Upper lobe of left lung (tissue), 6 donors: ENCODE results near the gene SPTBN5. TPM values are rescaled to one million over a fixed set of nuclear protein-coding genes. Genes with fewer than 3 reads are reported as not detected.

Experiments
- ATAC-seq, 2 donors: fragments of 200-7000 bp; cut with Tn5 transposase; one replicate each; pipeline ENCODE4 v1.9.1; 2022; ENCODE audit warnings: mild to moderate bottlenecking in 2 of 2, moderate library complexity in 2 of 2; ENCODE audit not compliant: low FRiP score in 2 of 2
- DNase-seq, 2 donors: peaks; one replicate each; pipeline ENCODE4 v3.0.0-alpha.2; 2019 to 2020
- H3K27ac ChIP-seq, 4 donors: fragments of 200-600 bp; sonication (generic); one replicate each; pipeline ENCODE4 v1.5.1; 2016 to 2019
- H3K27me3 ChIP-seq, 4 donors: fragments of 200-600 bp; sonication (generic); one replicate each; pipeline ENCODE4 v1.5.1; 2017 to 2019
- H3K36me3 ChIP-seq, 4 donors: fragments of 200-600 bp; sonication (generic); one replicate each; pipeline ENCODE4 v1.5.1; 2016 to 2019
- H3K4me1 ChIP-seq, 4 donors: fragments of 200-600 bp; sonication (generic); one replicate each; pipeline ENCODE4 v1.5.1; 2018 to 2019
- H3K4me3 ChIP-seq, 4 donors: fragments of 200-600 bp; sonication (generic); one replicate each; pipeline ENCODE4 v1.5.1; 2017 to 2019; ENCODE audit warnings: mild to moderate bottlenecking in 2 of 4, moderate library complexity in 1 of 4
- H3K9me3 ChIP-seq, 4 donors: fragments of 200-600 bp; sonication (generic); one replicate each; pipeline ENCODE4 v1.5.1; 2018 to 2019
- CTCF ChIP-seq, 6 experiments: fragments of 450-650 bp in 4 of 6; fragments of 200-600 bp in 2 of 6; sonication (generic) in 2 of 6; IDR thresholded peaks; one replicate each; pipeline ENCODE4 v1.5.1; 2016 to 2019; ENCODE audit warnings: antibody characterized with exemption in 6 of 6
- EP300 ChIP-seq, 4 donors: sonication (generic); formaldehyde crosslinking; IDR thresholded peaks; one replicate each; pipeline ENCODE4 v1.5.1; 2017; ENCODE audit warnings: antibody characterized with exemption in 4 of 4, control low read depth in 2 of 4
- POLR2A ChIP-seq, 4 donors: fragments of 450-650 bp; IDR thresholded peaks; one replicate each; pipeline ENCODE4 v1.5.1; 2016 to 2017; ENCODE audit warnings: antibody characterized with exemption in 4 of 4, mild to moderate bottlenecking in 2 of 4
- POLR2AphosphoS5 ChIP-seq, 2 donors: sonication (generic); formaldehyde crosslinking; IDR thresholded peaks; one replicate each; pipeline ENCODE4 v1.5.1; 2017; ENCODE audit warnings: antibody characterized with exemption in 2 of 2
- WGBS, 2 donors: methylation state at CpG; one replicate each; pipeline ENCODE4 v1.1.5; 2017 to 2018; 5-methylcytosine and 5-hydroxymethylcytosine counted together
- total RNA-seq, 6 donors: library from RNA; depleted of rRNA in 4 of 6; stranded (reverse); fragments of >200 nt in 4 of 6; gene quantifications; one replicate each; pipeline versions ENCODE4 v1.1.0 to v1.2.1, GENCODE V29; 2016 to 2021
- donor health status: DM: no; HTN: no; CAD: no; lungs with moderate emphysema.
- donor health status: DM: no; HTN: yes; CAD: no; lungs with severe emphysema.

SPTBN5 gene
- total RNA-seq, 6 donors from 2014 or later: 0.20 to 9.4 (median 2.0) TPM

- no peaks in the 10 kb centered on the region for H3K9me3 ChIP-seq
These were observed 27.8 kb upstream of the SPTBN5 start for GRCh38 chr15:41921639-41922038.

GRCh38 chr15:41921167-41921566 lies 27.3 kb upstream of the SPTBN5 start:
- ATAC-seq (no peak), DNase-seq (no peak)
- Histone ChIP-seq H3K36me3 (peaks cover 0 to 30% (median 12%) of the 10 kb centered on the region in 4 donors), H3K9me3 (no peaks in the 10 kb centered on the region), H3K4me1 (peaks cover 32 to 64% (median 38%) of the 10 kb centered on the region in 4 donors), H3K27ac (peak overlapping the region in 2 of 4 donors; percentile 2 to 36), H3K27me3 (no peaks in the 10 kb centered on the region), H3K4me3 (no peak overlapping the region)
- WGBS, 2 donors: 70 to 81% methylated on average over 7 to 9 of the region's 9 CpGs
- no peak for TF ChIP-seq POLR2AphosphoS5 (IDR thresholded peaks at IDR 0.05)
- no peak for TF ChIP-seq CTCF (IDR thresholded peaks at IDR 0.05)
- no peak for TF ChIP-seq EP300 (IDR thresholded peaks at IDR 0.05)
- no peak for TF ChIP-seq POLR2A (IDR thresholded peaks at IDR 0.05)

More at GRCh38 chr15:41921639-41922038, 27.8 kb upstream of the SPTBN5 start:
- TF ChIP-seq POLR2A (IDR thresholded peaks at IDR 0.05) (no peak), EP300 (IDR thresholded peaks at IDR 0.05) (no peak), POLR2AphosphoS5 (IDR thresholded peaks at IDR 0.05) (no peak), CTCF (IDR thresholded peaks at IDR 0.05) (no peak)
- Histone ChIP-seq H3K27me3 (no peaks in the 10 kb centered on the region), H3K4me3 (no peak overlapping the region), H3K27ac (peak overlapping the region in 2 of 4 donors; percentile 2 to 36), H3K36me3 (peaks cover 0 to 28% (median 12%) of the 10 kb centered on the region in 4 donors), H3K4me1 (peaks cover 37 to 64% (median 38%) of the 10 kb centered on the region in 4 donors)
- WGBS, 2 donors: 74 to 77% methylated on average over 5 of the region's 5 CpGs
- no peak for DNase-seq
- ATAC-seq: no peak

- Histone ChIP-seq H3K27ac (peak overlapping the region in 1 of 4 donors; percentile 46), H3K36me3 (peaks cover 0 to 31% (median 12%) of the 10 kb centered on the region in 4 donors), H3K4me3 (no peak overlapping the region), H3K9me3 (no peaks in the 10 kb centered on the region), H3K27me3 (no peaks in the 10 kb centered on the region), H3K4me1 (peaks cover 30 to 62% (median 33%) of the 10 kb centered on the region in 4 donors)
- ATAC-seq (no peak), DNase-seq (no peak)
- WGBS, 2 donors: 46% methylated on average over 3 of the region's 3 CpGs
- TF ChIP-seq POLR2A (IDR thresholded peaks at IDR 0.05) (no peak), EP300 (IDR thresholded peaks at IDR 0.05) (no peak), POLR2AphosphoS5 (IDR thresholded peaks at IDR 0.05) (no peak), CTCF (IDR thresholded peaks at IDR 0.05) (no peak)
These were observed 26.2 kb upstream of the SPTBN5 start for GRCh38 chr15:41919954-41920538.

- H3K4me3 ChIP-seq: no peak overlapping the region
- H3K4me1 ChIP-seq: peaks cover 25 to 58% (median 33%) of the 10 kb centered on the region in 4 donors
- no peak for ATAC-seq
- WGBS, 2 donors: 61 to 92% methylated on average over 4 to 30 of the region's 30 CpGs
- H3K27me3 ChIP-seq: no peaks in the 10 kb centered on the region
- peak overlapping the region in 1 of 4 donors; percentile 46 for H3K27ac ChIP-seq
- TF ChIP-seq POLR2AphosphoS5 (IDR thresholded peaks at IDR 0.05): no peak
- TF ChIP-seq CTCF (IDR thresholded peaks at IDR 0.05): no peak
- no peaks in the 10 kb centered on the region for H3K9me3 ChIP-seq
- peak in 1 of 2 donors; percentile 56 for DNase-seq
- H3K36me3 ChIP-seq: peaks cover 0 to 26% (median 12%) of the 10 kb centered on the region in 4 donors
These were observed 25.5 kb upstream of the SPTBN5 start for GRCh38 chr15:41919201-41919820.
